GM19035 (cell line): ENCODE measurements around the gene SLC66A2.
"Not testable (repeated sequence)": the region's sequence is repeated elsewhere in the genome, so short reads cannot be mapped to it uniquely, and the experiment has no call there.

Experiments
- ATAC-seq: cut with Tn5 transposase; IDR thresholded peaks from one replicate; pipeline ENCODE4 v1.9.1; 2021; ENCODE audit not compliant: unreplicated experiment

SLC66A2 gene

DNA sequence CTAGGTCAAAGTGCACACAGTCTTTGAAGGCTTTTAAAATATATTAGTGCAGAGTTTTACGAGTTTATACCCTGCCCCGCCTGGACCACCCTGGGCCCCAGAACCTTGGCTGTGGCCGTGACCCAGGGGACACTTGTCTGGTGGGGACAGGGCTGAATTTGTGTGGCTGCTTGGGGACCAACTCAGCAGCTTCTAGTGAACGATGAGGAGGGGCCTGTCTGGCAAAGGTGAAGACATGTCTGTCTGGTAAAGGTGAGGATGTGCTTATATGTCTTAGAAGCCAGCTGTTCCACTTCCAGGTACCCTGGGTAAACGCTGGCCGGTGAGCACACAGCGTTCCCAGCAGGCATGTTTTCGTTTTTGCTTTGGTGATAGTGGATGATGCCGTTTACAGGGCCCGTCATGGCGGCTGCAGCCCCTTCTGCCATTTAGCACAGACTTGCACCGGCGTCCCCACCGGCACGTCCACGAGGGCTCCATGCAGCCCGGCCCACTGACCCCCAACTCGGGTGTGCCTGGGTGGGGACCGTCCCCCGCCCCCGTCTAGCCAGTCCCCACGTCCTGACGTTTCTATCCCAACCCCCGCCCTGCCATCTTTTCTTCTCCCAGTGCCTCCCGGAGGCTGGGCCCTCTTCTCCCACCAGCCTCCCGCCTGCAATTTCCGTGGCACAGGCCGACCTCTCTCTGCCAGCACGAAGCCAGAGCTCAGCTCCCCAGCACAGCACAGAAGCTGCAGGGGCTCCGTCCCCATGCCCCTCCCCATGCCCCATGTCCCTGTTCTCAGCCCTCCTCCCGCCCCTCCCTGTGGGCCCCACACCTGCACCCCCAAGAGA lies 67.8 kb downstream of the SLC66A2 start:
- no peak for ATAC-seq

DNA sequence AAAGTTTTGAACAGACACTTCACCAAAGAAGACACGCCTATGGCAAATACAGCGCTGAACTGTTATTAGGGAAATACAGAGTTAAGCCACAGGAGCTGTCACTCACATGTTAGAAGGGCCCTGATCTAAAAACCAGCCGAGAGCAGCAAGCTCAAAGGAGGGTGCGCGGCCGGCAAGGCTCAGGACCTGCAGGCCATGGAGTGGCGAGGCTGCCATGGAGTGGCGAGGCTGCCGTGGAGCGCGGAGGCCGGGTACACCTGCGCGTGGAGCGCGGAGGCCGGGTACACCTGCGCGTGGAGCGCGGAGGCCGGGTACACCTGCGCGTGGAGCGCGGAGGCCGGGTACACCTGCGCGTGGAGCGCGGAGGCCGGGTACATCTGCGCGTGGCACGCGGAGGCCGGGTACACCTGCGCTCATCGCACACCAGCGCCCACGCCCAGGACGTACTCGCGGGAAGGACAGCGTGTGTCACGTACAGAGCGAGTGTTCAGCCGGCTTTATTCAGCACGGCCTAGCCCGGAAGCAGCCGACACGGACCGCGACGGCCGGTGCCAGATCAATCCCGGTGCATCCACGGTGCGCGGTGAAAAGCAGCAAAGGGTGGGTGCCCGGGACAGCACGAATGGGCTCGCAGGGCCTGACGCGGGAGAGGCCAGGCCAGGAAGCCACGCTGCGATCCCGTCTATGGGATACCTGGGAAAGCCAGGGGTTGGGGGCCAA lies 68.8 kb downstream of the SLC66A2 start:
- no peak for ATAC-seq

DNA sequence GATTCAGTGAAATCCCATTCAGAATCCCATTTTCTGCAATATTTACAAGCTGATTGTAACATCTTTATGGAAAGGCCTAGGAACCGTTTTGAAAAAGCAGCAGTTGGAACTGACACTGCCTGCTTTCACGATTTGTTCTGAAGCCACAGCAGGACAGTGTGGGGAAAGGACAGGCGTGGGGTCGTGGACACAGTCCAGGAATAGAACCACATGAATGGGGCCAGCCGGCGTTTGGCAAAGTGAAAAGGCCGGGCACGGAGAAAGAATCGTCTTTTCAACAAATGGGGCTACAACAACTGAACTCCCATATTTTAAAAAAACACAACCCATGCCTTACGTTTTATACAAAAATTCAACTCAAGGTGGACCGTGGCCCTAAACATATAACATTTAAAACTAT lies 69.8 kb downstream of the SLC66A2 start:
- ATAC-seq = no peak

DNA sequence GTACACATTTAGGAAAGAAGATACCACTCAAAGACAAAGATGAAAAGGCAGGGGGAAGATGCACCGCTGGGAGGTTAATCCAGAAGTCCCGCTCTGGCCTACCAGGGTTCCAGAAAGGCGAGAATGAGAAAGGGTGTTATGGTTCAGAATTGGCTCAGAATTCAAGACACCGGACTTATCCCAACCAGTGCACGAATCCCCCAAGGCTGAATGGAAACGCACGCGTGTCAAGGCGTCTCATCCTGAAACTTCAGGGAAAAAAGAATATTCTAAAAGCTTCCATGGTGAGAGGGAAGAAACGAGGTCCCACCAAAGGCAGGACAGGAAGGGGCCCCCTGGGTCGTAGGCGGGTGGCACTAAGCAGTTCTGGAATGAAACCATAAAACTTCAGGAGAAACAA lies 71.9 kb downstream of the SLC66A2 start:
- no peak for ATAC-seq

DNA sequence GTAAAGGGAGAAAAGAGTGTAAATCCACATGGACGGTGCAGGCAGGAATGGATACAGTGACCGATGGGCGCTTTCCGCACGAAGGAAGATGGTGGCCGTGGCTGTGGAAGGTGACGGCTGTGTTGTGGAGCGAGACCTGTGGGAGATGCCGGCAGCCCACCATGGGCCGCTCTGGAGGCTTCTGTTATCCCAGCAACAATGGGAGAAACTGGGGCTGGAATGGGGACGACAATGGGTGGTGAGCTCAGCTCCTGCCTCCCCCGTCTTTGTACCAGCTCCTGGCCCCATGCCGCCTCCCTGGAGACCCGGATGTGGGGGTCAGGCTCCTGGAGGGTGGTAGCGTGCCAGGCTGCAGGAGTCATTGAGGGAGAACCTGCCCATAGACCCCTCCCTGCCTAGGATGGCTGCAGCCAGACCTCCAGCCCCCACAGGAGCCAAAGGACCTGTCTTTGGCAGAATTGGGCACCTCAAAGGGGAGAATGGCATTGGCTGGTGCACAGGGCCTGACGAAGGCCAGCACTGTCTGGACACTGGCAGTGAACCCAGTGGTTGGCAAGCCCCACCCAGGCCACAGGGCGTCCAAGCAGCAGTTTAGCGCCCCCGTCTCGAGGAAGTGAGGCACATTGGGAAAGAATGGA lies 72.6 kb downstream of the SLC66A2 start:
- no peak for ATAC-seq

DNA sequence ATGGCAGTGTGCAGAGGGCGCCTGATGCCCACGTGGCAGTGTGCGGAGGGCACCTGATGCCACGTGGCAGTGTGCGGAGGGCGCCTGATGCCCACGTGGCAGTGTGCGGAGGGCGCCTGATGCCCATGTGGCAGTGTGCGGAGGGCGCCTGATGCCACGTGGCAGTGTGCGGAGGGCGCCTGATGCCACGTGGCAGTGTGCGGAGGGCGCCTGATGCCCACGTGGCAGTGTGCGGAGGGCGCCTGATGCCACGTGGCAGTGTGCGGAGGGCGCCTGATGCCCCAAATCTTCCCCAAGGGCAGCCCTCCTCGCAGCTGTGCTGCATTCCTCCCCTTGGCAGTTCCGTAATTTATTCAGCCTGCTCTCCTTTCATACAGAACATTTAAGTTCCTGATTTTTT lies 73.2 kb downstream of the SLC66A2 start:
- not testable (repeated sequence) for ATAC-seq

DNA sequence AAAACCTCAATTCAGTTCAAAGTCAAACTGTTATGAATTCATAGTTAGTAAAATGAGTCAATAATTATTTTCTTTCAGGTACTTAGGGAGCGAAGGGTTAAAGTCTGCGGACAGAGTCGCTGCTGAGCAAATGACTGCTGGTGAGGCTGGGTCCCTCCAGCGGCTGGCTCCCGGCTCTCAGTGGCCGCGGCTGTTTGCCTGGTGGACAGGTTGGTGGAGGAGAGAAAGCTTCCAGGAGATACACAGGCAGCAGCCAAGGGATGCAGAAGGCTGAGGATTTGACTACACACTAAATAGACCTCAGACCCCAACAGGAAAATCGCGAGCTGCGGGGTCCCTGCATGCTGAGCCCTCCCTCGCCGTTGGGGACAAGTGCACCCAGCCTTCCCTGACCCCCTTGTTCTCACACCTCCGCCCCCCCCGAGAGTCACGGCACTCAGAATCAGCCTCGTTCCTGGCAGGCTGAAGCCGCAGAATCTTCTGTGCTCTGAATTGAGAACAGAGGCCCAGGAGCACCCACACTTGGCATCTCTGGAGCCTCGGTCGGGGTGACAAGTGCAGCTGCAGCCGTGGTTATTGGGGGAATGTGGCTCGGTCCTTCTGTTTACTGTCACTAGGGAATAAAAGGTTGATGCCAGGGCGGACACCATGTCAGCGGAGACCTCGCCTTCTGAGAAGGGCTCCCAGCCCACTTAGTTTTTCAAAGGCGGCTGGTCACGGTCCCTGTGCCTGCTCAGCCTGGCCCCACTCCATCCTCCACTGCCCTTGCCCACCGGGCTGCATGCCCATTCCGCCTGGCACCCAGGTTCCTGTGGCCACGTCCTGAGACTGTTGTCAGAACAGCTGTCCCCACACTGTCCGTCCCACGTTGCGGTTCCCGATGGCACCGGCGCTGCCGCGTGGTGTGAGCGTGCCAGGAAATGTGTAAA lies 74.0 kb downstream of the SLC66A2 start:
- no peak for ATAC-seq

DNA sequence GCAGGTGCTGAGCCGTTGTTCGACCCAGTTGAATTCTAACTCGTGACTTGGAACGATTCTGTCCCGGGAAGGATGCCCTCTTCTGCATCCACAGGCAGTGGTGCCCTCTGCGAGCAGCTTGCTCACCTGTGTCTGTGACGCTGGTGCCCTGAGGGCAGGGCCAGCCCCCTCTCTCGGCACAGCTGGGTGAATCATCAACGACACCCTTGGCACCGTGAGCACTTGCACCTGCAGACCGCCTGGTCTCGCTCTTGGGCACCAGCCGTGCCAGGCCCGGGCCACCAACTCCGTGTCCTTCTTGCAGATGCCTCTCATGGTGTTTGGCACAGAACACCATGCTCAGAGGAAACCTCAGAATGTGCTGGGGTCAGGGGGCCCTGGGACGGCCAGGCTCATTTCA lies 75.0 kb downstream of the SLC66A2 start:
- ATAC-seq = no peak

DNA sequence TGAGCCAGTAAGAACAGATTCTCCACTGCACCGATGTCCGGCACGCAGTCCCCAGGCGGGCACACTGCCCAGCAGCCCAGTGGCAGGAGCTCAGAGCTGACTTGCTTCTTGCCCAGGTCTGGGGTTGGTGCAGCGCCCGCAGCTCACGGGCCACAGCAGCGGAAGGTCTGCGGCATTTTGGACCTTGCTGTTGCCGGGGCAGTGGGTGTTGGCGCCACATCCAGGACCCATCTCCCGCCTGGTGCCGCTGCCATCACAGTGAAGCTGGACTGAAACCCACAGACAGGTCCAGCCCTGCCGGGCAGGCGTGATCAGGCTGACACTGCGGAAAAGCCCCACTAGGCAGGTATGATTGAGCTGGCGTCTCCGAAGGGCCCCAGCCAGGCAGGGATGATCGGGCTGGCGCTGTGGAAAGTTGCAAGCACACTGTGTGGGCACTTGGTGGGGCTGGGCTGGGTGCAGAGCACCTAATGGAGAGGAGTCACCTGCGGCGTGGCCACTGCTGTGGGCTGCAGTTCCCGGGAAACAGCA lies 75.5 kb downstream of the SLC66A2 start:
- no peak for ATAC-seq

DNA sequence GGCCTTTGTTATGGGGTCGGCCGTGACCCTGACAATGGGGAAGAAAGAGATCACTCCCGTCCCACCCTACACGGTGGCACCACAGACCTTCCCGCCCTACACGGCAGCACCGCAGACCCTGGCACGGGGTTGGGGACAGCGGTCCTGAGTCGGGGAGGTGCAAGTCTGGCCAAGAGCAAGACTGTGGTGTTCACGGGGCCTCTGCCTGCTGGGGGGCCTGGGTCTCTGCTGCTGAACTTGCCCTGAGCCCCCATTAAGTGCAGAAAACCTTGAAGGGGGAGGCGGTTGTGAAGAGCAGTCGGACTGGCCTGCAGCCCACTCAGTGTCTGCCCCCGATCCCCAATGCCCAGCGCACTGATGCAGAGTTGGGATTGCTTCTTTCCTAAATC lies 75.9 kb downstream of the SLC66A2 start:
- ATAC-seq = no peak

DNA sequence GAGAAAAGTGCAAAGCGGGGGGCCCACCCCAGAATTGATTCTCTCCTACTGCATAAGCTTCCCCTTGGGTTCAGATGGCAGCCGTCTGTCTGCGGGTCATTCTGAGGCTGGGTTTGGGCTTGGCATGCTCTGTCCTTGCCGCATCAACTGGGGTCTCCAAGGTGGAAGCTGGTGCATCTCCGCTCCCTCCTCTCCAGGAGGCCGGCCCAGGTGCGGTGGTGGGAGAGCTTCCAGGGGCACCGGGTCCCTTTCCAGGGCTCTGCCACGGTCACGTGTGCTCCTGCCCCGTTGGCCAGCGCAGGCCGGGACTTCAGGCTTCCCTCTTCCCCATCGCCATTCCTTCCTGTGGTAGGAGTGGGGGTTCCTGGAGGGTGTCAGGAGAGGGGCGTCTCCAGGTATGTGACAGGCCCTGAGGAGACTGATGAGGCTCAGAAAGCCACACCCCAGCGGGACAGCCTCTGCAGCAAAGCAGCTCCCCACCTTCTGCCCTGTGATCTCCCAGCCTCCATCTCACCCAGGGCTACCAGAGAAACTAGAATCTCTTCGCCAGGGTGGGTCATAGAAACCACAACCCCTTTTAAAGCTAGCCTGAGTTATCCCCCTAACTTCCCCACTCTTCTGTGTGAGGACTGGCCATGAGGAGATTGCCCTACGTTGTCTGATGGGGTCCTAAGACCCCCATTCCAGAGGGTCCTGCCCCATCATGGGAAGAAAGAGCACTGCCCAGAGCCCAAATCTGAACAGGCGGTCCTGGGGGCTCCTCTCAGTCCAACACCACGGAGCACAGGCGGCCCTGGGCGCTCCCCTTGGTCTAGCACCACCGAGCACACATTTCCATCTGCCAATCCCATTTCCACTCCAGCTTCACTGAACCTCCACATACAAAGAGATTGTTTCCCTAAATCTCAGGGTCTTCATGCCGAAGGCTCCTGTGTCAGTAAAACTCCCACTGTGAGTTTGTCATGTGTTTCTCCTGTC lies 76.6 kb downstream of the SLC66A2 start:
- no peak for ATAC-seq

DNA sequence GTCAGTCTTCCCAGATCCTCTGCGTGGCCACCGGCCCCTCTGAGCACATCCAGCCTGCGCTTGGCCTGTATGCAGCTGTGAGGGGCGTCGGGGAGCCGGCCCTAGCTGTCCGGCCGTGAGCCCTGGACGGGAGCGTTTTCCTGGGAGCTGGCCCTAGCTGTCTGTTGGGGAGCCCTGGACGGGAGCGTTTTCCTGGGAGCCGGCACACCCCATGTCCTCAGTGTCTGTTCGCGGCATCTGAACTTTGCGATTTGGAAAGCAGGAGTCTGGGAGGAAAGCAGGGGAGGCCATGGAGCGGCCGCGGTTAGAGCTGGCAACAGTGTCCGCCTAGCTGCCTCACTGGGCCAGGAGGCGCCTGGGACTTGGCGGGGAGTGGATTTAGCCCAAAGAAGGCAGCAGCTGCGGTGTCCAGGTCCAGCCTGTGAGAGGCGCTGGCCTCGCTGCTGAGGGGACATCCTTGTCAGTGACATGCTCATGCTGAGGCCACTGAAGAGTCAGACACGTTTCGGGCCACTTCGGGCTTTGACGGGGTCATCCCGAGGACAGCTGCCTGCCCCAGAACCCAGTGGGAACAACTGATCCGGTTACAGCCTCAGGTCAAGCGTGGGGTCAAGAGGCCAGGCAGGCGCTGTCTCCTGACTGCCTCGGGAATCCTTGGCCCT lies 77.9 kb downstream of the SLC66A2 start:
- no peak for ATAC-seq

DNA sequence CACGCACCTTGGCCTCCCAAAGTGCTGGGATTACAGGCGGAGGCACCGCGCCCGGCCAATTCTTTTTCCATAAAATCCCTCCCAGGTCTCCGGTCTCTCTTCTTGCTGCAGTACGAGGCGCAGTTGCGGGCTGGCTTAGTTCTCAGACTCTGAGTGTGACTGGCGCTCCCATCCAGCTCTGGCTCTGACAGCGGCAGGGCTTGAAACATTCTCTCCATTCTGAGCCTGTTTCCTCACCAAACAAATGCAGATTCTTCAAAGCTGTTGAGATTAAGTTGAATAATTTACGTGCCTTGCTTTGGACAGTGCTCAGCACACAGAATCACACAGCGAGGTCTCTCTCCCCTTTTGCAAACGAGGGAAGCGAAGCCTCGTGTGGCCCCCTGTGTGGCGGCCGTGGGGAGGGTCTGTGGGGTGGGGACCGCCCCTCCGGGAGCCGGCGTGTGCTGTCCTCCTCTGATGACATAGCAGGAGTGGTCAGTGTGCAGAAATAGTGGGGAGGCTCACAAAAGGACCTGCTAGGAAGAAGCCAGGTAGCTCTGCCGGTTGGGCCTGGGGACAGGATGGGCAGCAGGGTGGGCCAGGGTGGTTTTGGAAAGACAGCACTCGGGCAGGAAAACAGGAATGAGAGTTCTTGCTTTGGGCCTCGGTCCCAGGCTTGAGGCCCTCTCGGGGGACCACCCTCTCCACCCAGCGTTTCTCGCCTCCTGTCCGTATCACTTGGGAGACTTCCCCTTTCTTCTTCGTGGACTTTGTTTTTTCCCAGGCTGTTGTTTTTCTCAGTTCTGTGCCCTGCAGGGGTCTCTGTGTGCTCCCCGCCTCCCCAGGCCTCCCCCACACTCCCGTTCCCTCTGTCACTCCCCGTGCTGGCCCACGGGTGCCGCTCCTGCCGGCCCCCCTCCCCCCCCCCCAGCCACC lies 78.7 kb downstream of the SLC66A2 start:
- ATAC-seq = no peak

DNA sequence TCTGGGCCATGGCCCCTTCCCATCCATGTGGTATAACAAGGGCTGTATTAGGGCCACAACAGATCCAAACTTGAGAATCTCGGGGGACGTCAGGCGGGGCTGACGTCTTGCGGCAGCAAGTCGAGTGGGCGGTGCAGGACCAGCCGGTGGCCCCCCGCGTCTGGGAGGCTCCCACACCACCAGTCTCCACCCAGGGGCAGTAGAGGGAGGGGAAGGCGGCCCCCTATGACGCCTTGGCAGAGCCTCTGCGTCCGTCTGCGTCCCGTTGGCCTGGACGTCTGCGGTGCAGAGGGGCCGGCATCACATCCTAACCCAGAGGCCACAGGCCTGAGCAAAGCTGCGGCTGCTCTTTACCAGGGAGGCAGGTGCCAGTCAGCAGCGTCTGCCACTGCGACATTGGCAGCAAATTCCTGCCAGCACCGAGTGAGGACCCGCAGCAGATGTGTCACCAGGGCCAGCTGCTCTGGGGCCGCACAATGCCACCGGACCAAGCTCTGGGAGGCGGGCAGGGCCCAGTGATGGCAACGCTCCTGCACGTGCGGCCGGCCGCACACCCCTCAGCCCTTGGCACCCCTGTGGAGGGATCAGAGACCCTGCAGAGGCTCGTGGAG lies 79.9 kb downstream of the SLC66A2 start:
- ATAC-seq = no peak

DNA sequence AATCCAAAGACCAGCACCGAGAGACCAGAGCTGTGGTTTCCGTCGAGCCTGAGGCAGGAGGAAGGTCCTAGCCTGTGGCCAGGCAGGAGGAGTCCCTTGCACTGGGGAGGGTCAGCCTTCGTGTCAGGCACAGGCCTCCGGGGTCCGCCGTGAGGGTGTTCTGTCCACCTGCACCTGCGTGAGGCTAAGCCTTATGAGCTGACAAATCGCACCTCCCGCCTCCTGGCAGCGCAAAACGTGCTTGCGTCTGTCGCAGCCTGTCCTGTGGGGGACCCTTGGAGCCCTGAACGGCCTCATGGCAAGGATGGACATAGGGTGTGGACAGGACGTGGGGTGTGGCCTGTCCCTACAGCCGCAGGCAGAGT lies 80.4 kb downstream of the SLC66A2 start:
- ATAC-seq = no peak

DNA sequence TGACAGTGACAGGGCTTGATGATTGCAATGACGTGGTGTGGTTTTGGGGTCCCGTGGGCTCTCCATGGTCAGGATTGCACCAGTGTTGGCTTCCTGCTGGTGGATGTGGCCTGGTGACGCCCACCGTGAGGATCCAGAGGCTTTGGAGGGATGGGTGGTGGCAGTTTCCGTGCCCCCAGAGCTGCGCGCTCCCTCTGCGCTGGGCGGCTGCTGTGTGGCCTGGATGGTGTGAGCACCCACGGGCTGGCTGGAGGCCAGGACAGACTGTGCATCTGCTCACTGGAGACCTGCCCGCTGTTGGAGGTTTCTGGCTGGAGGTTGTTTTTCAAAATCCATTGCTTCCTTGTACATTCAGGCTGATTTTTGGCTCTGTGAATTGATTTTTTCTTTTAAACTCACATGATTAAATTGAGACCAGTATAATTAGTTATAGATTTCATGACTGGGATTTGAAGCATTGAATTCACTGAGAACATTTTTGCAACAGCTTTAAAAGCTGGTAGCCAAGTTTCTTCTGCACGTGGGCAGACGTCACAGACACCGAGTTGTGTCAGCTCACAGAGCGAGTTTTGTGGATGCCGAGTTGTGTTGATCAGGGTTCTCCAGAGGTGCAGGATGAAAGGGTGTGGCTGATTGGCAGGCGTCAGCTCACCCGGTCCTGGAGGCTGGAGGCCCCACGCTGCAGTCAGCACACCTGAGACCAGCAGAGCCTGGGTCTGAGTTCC lies 81.0 kb downstream of the SLC66A2 start:
- no peak for ATAC-seq
